Left lung (tissue), 10 donors: Measurements from ENCODE around the gene RREB1. TPM values are rescaled to one million over a fixed set of nuclear protein-coding genes. Genes with fewer than 3 reads are reported as not detected.

Experiments used
- ATAC-seq: fragments of 200-7000 bp; cut with Tn5 transposase; one replicate; pipeline ENCODE4 v1.9.1; 2020; ENCODE audit warnings: moderate library complexity
- DNase-seq, 4 donors: peaks; one replicate each; pipeline ENCODE4 v3.0.0-alpha.2; 2013 to 2020
- H3K27ac ChIP-seq, 2 donors: fragments of 200-600 bp; sonication (generic) in 1 of 2; one replicate each; pipeline versions ENCODE4 v1.5.0 to v1.8.0; 2020 to 2021
- H3K27me3 ChIP-seq, 2 donors: fragments of 200-600 bp; sonication (generic) in 1 of 2; one replicate each; pipeline versions ENCODE4 v1.5.0 to v1.8.0; 2020 to 2021
- H3K36me3 ChIP-seq, 2 donors: fragments of 200-600 bp; sonication (generic) in 1 of 2; one replicate each; pipeline versions ENCODE4 v1.5.0 to v1.8.0; 2020 to 2021
- H3K4me1 ChIP-seq, 2 donors: fragments of 200-600 bp; one replicate each; pipeline ENCODE4 v1.8.0; 2021
- H3K4me3 ChIP-seq, 2 donors: fragments of 200-600 bp; sonication (generic) in 1 of 2; one replicate each; pipeline versions ENCODE4 v1.5.0 to v1.8.0; 2020 to 2021; ENCODE audit warnings: mild to moderate bottlenecking in 1 of 2
- H3K9me3 ChIP-seq, 2 donors: fragments of 200-600 bp; sonication (generic) in 1 of 2; one replicate each; pipeline versions ENCODE4 v1.5.0 to v1.8.0; 2020 to 2021
- intact Hi-C, 2 donors: fragments of 100-400 bp; cut with DNase I; formaldehyde crosslinking; loops; one replicate each; pipeline versions ENCODE4 v1.11.2 to v1.14.2; 2022
- polyA plus RNA-seq, 6 donors: library from polyadenylated mRNA; unstranded; fragments of 120-200 nt; gene quantifications; one replicate each; pipeline ENCODE4 v1.2.1, GENCODE V29; 2013; ENCODE audit not compliant: insufficient read length in 6 of 6
- total RNA-seq, 2 donors: library from RNA; stranded (reverse); fragmentation: NEBNext Ultra II Directional; extraction: Animal tissue kit (Norgen Biotek cat#: 25700); gene quantifications; one replicate each; pipeline ENCODE4 v1.2.1, GENCODE V29; 2021
- TF ChIP-seq, protein P1 (sequence below), 2 donors: fragments of 200-600 bp; sonication (generic) in 1 of 2; IDR thresholded peaks; one replicate each; pipeline versions ENCODE4 v1.5.0 to v1.8.0; 2021; ENCODE audit warnings: antibody characterized with exemption in 2 of 2
- donor health status: DM: no; HTN: yes; CAD: no.
- donor health status: DM: no; HTN: no; CAD: no.

RREB1 gene
- total and polyA plus RNA-seq, 8 donors: 24.1 to 54.0 (median 27.6) TPM

- Histone ChIP-seq H3K36me3 (peaks cover 0 to 38% of the 10 kb centered on the region in 2 donors), H3K27me3 (no peaks in the 10 kb centered on the region), H3K4me1 (peaks cover 0 to 10% of the 10 kb centered on the region in 2 donors), H3K9me3 (no peaks in the 10 kb centered on the region), H3K4me3 (no peak overlapping the region), H3K27ac (no peak overlapping the region)
- TF ChIP-seq, protein P1, sequence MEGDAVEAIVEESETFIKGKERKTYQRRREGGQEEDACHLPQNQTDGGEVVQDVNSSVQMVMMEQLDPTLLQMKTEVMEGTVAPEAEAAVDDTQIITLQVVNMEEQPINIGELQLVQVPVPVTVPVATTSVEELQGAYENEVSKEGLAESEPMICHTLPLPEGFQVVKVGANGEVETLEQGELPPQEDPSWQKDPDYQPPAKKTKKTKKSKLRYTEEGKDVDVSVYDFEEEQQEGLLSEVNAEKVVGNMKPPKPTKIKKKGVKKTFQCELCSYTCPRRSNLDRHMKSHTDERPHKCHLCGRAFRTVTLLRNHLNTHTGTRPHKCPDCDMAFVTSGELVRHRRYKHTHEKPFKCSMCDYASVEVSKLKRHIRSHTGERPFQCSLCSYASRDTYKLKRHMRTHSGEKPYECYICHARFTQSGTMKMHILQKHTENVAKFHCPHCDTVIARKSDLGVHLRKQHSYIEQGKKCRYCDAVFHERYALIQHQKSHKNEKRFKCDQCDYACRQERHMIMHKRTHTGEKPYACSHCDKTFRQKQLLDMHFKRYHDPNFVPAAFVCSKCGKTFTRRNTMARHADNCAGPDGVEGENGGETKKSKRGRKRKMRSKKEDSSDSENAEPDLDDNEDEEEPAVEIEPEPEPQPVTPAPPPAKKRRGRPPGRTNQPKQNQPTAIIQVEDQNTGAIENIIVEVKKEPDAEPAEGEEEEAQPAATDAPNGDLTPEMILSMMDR (IDR thresholded peaks at IDR 0.05): no peak
- no peak for ATAC-seq
- DNase-seq: no peak
- intact Hi-C loops: no loop called here
These were observed 174.5 kb downstream of the RREB1 start for GRCh38 chr6:7282097-7282906.

GRCh38 chr6:7283676-7284075 lies 175.9 kb downstream of the RREB1 start:
- Histone ChIP-seq H3K27ac (no peak overlapping the region), H3K4me1 (peaks cover 0 to 10% of the 10 kb centered on the region in 2 donors), H3K36me3 (peaks cover 0 to 52% of the 10 kb centered on the region in 2 donors), H3K27me3 (no peaks in the 10 kb centered on the region), H3K9me3 (no peaks in the 10 kb centered on the region), H3K4me3 (no peak overlapping the region)
- no peak for DNase-seq
- intact Hi-C loops: no loop called here
- peak; percentile 82 for ATAC-seq
- TF ChIP-seq, protein P1 (IDR thresholded peaks at IDR 0.05): no peak

- intact Hi-C loops: no loop called here
- TF ChIP-seq, protein P1 (IDR thresholded peaks at IDR 0.05): no peak
- H3K9me3 ChIP-seq: no peaks in the 10 kb centered on the region
- no peak for DNase-seq
- peaks cover 0 to 69% of the 10 kb centered on the region in 2 donors for H3K36me3 ChIP-seq
- no peaks in the 10 kb centered on the region for H3K27me3 ChIP-seq
- no peaks in the 10 kb centered on the region for H3K4me1 ChIP-seq
- no peak overlapping the region for H3K27ac ChIP-seq
- no peak for ATAC-seq
- H3K4me3 ChIP-seq: no peak overlapping the region
These were observed 177.7 kb downstream of the RREB1 start for GRCh38 chr6:7285416-7285815.

- Histone ChIP-seq H3K27me3 (no peaks in the 10 kb centered on the region), H3K27ac (no peak overlapping the region), H3K4me3 (no peak overlapping the region), H3K36me3 (peaks cover 0 to 100% of the 10 kb centered on the region in 2 donors), H3K4me1 (no peaks in the 10 kb centered on the region), H3K9me3 (no peaks in the 10 kb centered on the region)
- DNase-seq (no peak), ATAC-seq (no peak)
- TF ChIP-seq, protein P1 (IDR thresholded peaks at IDR 0.05): no peak
- intact Hi-C loops: no loop called here
These were observed 182.3 kb downstream of the RREB1 start for GRCh38 chr6:7290079-7290478.

DNA sequence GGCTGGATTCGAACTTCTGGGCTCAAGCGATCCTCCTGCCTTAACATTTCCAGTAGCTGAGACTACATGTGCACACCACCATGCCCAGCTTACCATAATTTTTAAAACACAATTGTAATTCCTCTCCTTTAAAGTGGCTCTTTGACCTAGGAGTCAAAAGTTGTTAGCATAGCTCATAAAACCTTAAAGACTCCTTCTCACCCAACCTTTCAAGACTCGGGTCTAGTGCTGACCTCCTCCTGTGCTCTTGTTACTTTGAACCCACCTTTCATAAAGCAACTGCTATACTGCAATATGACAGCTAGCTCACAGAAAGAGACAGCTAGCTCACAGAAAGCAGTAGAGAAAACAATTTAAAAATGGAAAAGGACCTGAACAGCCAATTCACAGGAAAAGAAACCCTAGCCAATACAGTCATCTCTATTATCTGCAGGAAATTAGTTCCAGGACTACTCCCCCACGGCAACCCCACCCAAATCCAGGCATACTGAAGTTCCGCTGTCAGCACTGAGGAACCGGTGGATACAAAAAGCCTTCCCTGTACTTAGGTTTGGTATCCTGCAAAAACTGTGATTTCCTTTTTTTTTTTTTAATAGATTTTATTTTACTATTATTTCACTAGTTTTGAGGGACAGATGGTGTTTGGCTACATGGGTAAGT lies 185.0 kb downstream of the RREB1 start:
- TF ChIP-seq, protein P1 (IDR thresholded peaks at IDR 0.05): no peak
- no peaks in the 10 kb centered on the region for H3K4me1 ChIP-seq
- no peak for DNase-seq
- intact Hi-C loops: no loop called here
- no peaks in the 10 kb centered on the region for H3K27me3 ChIP-seq
- H3K4me3 ChIP-seq: no peak overlapping the region
- H3K36me3 ChIP-seq: peaks cover 0 to 100% of the 10 kb centered on the region in 2 donors
- H3K27ac ChIP-seq: no peak overlapping the region
- H3K9me3 ChIP-seq: no peaks in the 10 kb centered on the region
- no peak for ATAC-seq
